IPS-18a (cell line): ENCODE results near the gene POLH.

Source experiments
- H3K27ac ChIP-seq: one replicate; pipeline ENCODE4 v1.5.1; 2013; ENCODE audit warnings: low read length
- H3K27me3 ChIP-seq: one replicate; pipeline ENCODE4 v1.6.1; 2013; ENCODE audit warnings: mild to moderate bottlenecking, low read length; ENCODE audit not compliant: control insufficient read depth, insufficient read depth
- H3K36me3 ChIP-seq: one replicate; pipeline ENCODE4 v1.6.1; 2013; ENCODE audit warnings: low read depth, low read length; ENCODE audit not compliant: control insufficient read depth
- H3K4me1 ChIP-seq: one replicate; pipeline ENCODE4 v1.6.1; 2013; ENCODE audit warnings: low read depth, low read length; ENCODE audit not compliant: control insufficient read depth
- H3K4me3 ChIP-seq: one replicate; pipeline ENCODE4 v1.5.1; 2013; ENCODE audit warnings: low read length
- H3K9ac ChIP-seq: one replicate; pipeline ENCODE4 v1.6.1; 2013; ENCODE audit warnings: mild to moderate bottlenecking, low read length, moderate library complexity
- H3K9me3 ChIP-seq: one replicate; pipeline ENCODE4 v1.6.1; 2013; ENCODE audit warnings: low read depth, low read length; ENCODE audit not compliant: control insufficient read depth

The POLH gene

DNA sequence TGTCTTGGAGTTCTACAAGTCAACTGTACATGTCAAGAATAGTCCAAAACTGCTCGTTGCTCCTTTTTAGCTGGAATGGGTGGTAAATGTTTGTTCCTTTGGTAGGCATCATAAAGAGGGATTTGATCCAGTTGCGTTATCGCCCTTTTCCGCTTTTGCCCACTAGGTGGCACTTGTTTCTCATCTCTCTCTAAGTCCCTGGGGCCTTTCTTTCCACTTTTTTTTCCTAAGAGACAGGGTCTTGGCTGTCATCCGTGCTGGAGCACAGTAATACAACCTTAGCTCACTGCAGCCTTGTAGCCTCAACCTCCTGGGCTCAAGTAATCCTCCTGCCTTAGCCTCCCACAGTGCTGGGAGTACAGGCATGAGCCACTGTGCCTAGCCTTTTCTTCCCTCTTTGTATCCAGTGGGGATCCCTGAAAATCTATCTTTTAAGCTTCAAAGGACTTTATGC, 32.4 kb downstream of the POLH start:
- H3K9me3 ChIP-seq: no peaks in the 10 kb centered on the region
- no peaks in the 10 kb centered on the region for H3K4me1 ChIP-seq
- H3K27me3 ChIP-seq: no peaks in the 10 kb centered on the region
- no peak overlapping the region for H3K27ac ChIP-seq
- peaks cover 8% of the 10 kb centered on the region for H3K36me3 ChIP-seq
- H3K4me3 ChIP-seq: no peak overlapping the region
- no peak overlapping the region for H3K9ac ChIP-seq

DNA sequence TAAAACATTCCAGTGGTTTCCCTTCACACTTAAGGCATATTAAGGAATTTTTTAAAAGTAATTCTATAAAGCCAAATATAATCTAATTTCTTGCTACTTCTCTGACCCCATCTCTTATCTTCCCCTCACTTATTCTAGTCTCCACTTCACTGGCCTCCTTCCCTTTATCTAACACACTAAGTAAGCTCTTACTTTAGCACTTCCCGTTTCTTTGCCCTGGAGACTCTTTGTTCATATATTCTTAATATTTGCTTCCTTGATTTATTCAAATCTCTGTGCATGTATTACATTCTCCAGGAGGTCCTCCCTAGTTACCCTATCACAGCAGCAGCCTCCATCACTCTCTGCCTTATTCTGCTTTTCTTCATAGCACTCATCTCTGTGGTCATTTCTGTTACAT, 32.8 kb downstream of the POLH start:
- Histone ChIP-seq H3K9ac (no peak overlapping the region), H3K27me3 (no peaks in the 10 kb centered on the region), H3K4me3 (no peak overlapping the region), H3K9me3 (no peaks in the 10 kb centered on the region), H3K27ac (no peak overlapping the region), H3K4me1 (no peaks in the 10 kb centered on the region), H3K36me3 (peaks cover 13% of the 10 kb centered on the region)

DNA sequence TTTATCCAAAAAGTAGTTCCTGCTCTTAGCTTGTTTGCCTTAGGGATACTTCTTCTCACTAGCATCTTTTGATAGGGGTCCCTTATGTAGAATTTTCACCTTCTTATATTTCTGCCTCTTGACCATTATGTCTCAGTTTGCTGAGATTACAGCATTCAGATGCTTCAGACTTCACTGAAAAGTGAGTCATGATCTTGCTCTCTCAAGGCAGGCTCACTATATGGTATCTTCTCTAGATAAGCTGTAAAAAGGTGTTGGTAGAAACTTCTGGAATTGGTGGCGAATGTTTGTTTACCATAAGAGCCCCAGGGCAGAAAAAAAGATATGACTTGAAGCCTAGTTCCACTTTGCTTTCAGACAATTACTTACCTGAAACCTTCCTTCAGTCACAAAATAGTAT, 33.4 kb downstream of the POLH start:
- Histone ChIP-seq H3K27me3 (no peaks in the 10 kb centered on the region), H3K36me3 (peaks cover 18% of the 10 kb centered on the region), H3K4me3 (no peak overlapping the region), H3K9ac (no peak overlapping the region), H3K27ac (no peak overlapping the region), H3K9me3 (no peaks in the 10 kb centered on the region), H3K4me1 (no peaks in the 10 kb centered on the region)

DNA sequence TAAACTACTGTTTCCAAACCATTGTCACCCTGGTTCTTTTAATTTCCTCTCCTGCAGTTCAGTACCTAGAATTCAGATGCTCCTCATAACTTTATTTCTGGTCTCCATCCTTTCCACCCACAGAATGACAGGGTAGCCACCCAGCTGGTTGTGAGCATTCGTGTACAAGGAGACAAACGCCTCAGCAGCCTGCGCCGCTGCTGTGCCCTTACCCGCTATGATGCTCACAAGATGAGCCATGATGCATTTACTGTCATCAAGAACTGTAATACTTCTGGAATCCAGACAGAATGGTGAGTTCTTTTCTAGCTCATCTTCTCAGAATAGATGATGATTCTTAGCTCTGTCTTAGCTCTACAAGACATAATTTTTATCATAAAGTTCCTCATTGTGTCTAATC, 34.4 kb downstream of the POLH start:
- Histone ChIP-seq H3K9me3 (no peaks in the 10 kb centered on the region), H3K27me3 (no peaks in the 10 kb centered on the region), H3K36me3 (peaks cover 11% of the 10 kb centered on the region), H3K9ac (no peak overlapping the region), H3K4me1 (no peaks in the 10 kb centered on the region), H3K27ac (no peak overlapping the region), H3K4me3 (no peak overlapping the region)

DNA sequence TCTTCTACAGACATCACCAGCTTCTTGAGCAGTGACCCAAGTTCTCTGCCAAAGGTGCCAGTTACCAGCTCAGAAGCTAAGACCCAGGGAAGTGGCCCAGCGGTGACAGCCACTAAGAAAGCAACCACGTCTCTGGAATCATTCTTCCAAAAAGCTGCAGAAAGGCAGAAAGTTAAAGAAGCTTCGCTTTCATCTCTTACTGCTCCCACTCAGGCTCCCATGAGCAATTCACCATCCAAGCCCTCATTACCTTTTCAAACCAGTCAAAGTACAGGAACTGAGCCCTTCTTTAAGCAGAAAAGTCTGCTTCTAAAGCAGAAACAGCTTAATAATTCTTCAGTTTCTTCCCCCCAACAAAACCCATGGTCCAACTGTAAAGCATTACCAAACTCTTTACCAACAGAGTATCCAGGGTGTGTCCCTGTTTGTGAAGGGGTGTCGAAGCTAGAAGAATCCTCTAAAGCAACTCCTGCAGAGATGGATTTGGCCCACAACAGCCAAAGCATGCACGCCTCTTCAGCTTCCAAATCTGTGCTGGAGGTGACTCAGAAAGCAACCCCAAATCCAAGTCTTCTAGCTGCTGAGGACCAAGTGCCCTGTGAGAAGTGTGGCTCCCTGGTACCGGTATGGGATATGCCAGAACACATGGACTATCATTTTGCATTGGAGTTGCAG, 37.9 kb downstream of the POLH start:
- Histone ChIP-seq H3K4me3 (no peak overlapping the region), H3K36me3 (peaks cover 11% of the 10 kb centered on the region), H3K4me1 (no peaks in the 10 kb centered on the region), H3K27me3 (no peaks in the 10 kb centered on the region), H3K27ac (no peak overlapping the region), H3K9ac (no peak overlapping the region), H3K9me3 (no peaks in the 10 kb centered on the region)

DNA sequence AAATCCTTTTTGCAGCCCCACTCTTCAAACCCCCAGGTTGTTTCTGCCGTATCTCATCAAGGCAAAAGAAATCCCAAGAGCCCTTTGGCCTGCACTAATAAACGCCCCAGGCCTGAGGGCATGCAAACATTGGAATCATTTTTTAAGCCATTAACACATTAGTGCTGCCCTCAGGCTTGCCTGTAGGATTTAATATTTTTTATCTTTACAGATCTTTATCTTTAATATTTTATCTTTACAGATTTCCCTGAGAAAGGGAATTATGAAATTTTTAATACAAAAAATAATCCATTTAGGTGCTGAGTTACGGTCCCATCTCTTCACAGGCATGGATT, 38.4 kb downstream of the POLH start:
- H3K27me3 ChIP-seq: no peaks in the 10 kb centered on the region
- H3K9me3 ChIP-seq: no peaks in the 10 kb centered on the region
- no peak overlapping the region for H3K27ac ChIP-seq
- H3K9ac ChIP-seq: no peak overlapping the region
- H3K36me3 ChIP-seq: peaks cover 15% of the 10 kb centered on the region
- H3K4me1 ChIP-seq: no peaks in the 10 kb centered on the region
- H3K4me3 ChIP-seq: no peak overlapping the region

DNA sequence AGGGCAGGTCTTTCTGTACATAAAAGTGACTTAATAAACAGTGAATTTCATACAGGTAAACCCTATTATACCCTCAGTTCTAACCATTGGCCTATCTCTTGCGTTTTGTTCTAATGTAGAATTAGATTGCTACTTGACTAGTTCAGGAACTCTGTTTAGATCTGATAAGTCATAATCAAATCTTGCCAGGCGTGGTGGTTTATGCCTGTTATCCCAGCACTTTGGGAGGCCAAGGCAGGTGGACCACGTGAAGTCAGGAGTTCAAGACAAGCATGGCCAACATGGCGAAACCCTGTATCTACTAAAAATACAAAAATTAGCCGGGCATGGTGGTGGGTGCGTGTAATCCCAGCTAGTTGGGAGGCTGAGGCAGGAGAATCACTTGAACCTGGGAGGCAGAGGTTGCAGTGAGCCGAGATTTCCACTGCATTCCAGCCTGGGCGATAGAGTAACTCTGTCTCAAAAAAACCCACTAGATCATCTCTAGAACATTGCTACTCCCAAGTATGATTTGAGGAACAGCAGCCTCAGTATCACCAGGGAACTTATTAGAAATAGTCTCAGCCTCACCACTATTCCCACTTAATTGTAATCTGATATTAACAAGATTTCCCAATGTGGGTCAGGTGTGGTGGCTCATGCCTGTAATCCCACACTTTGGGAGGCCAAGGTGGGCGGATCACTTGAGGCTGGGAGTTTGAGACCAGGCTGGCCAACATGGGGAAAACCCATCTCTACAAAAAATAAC, 40.9 kb downstream of the POLH start:
- Histone ChIP-seq H3K27me3 (no peaks in the 10 kb centered on the region), H3K4me3 (no peak overlapping the region), H3K27ac (no peak overlapping the region), H3K9me3 (no peaks in the 10 kb centered on the region), H3K4me1 (no peaks in the 10 kb centered on the region), H3K9ac (no peak overlapping the region), H3K36me3 (peaks cover 38% of the 10 kb centered on the region)

DNA sequence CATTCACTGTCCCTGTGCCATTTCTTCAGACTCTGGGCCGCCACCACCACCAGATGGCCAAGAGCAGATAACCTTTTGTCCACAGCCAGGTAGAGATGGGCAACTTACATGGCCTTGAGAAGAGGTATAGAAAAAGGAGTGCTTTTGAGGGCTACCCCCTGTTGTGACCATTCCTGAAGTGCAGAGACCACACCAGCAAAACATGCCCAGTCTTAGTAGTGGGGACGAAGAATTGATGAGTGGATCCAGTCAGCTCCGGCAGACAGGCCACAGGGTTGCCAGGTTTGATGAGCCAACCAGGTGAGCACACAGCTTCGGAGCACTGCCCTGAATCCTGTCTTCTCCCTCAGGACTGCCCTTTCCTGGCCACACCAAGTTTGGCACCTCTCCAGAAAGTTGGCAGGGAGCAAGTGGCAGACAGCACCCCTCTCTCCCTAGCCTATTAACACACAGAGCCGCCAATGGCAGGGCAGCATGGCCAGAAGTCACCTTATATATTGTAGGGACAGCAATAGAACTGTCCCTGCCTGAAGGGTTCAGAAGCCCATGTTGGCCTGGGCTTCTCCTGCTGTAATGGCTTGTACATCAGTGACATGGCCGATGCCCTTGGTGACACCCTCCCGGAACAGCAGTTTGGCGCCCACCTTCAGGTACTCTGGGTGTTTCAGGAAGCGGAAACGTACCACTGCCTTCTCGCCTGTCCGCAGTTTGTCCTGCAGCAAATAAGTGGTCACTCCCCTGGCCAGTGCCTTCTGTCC, 45.3 kb downstream of the POLH start:
- H3K4me3 ChIP-seq: no peak overlapping the region
- H3K27me3 ChIP-seq: no peaks in the 10 kb centered on the region
- H3K27ac ChIP-seq: no peak overlapping the region
- H3K9ac ChIP-seq: no peak overlapping the region
- H3K9me3 ChIP-seq: no peaks in the 10 kb centered on the region
- peaks cover 70% of the 10 kb centered on the region for H3K36me3 ChIP-seq
- no peaks in the 10 kb centered on the region for H3K4me1 ChIP-seq

DNA sequence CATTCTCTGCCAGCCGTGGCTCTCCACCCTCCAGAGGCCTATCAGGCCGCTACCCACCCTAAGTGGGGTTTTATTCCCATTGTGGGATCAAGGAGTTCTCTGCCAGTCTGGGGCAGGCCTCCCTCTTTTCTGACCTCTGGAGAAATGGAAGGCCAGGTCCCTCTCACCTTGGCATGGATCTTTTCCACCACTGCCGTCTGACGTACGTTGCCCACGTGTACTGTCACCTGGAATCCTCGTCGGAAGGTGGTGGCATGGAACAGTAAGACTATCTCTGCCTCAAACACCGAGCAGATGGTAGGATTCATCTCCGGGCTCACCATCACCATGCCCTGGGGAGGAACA, 45.8 kb downstream of the POLH start:
- no peak overlapping the region for H3K4me3 ChIP-seq
- no peaks in the 10 kb centered on the region for H3K9me3 ChIP-seq
- no peaks in the 10 kb centered on the region for H3K27me3 ChIP-seq
- H3K9ac ChIP-seq: no peak overlapping the region
- no peak overlapping the region for H3K27ac ChIP-seq
- H3K36me3 ChIP-seq: peaks cover 71% of the 10 kb centered on the region
- no peaks in the 10 kb centered on the region for H3K4me1 ChIP-seq

DNA sequence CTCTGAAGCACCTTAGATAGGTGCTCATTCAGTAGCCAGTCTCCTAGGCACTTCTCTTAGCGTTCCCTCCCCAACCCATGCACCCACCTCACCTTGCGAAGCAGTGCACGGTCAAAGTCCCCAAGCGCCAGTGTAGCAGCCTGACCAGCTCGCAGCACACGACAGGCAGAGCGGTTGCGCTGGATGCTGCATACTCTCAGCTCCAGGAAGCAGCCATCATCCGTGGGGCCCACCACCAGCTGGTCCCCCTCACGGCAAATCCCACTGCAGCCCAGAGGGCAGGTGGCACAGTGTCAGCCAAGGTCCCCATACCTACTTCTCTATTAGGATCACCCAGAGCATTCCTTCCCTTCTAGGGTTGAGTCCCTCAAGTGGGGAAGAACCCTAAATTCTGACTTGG, 46.6 kb downstream of the POLH start:
- H3K27ac ChIP-seq: no peak overlapping the region
- no peaks in the 10 kb centered on the region for H3K4me1 ChIP-seq
- no peaks in the 10 kb centered on the region for H3K27me3 ChIP-seq
- no peak overlapping the region for H3K4me3 ChIP-seq
- peaks cover 75% of the 10 kb centered on the region for H3K36me3 ChIP-seq
- no peaks in the 10 kb centered on the region for H3K9me3 ChIP-seq
- H3K9ac ChIP-seq: no peak overlapping the region

DNA sequence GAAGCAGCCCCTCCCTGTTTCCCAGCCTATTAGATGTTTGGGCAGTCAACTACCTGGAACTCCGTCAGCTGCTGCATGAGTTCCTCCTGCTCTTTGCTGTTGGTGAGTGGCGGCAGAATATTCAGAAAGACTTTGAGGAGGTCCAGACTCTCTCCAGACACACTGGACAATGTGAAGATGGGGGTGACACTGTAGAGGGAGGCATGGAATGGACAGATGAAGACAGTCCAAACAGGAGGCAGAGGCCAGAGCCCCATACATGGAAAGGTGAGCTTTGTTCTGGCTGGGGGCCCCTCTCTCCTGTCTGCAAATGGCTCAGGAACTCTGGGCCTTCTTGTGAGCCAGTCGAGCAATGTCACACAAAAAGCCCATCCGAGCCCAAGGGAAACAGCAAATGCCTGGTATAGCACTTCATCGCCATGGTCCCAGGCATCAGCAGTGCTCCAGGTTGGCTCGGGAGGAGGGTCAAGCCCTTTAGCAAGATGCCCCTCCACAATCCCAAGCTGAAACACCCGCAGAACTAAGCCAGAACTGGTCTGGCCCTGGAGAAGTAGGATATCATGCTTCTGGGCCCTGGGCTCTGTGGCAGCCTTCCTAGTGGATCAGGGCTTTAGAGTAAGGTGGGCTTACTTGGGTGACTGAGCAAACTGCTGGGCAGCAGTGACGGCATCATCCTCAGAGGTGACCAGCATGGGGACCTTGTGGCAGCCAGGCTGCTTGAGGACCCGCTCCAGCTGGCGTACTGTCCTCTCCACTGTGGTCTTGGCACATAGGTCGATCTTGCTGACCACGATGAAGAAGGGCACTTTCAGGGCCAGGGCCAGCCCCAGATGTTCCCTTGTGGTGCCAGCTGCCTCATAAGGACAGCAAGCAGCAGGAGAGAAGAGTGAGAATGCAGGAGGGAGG, 48.1 kb downstream of the POLH start:
- no peaks in the 10 kb centered on the region for H3K9me3 ChIP-seq
- H3K4me3 ChIP-seq: no peak overlapping the region
- peaks cover 73% of the 10 kb centered on the region for H3K36me3 ChIP-seq
- H3K4me1 ChIP-seq: no peaks in the 10 kb centered on the region
- no peak overlapping the region for H3K9ac ChIP-seq
- H3K27ac ChIP-seq: no peak overlapping the region
- H3K27me3 ChIP-seq: no peaks in the 10 kb centered on the region
